Activated T-cell treated with anti-CD3 and anti-CD28 coated beads, Interleukin-2, amount 50 U/mL, for 24 hours (primary cell): ENCODE measurements around the gene DDX10.

ENCODE experiments used
- DNase-seq: peaks from one replicate; pipeline ENCODE4 v3.0.0-alpha.2; 2020
- H3K27ac Mint-ChIP-seq: 2 replicates; pipeline ENCODE4 v1.8.0; 2020; ENCODE audit warnings: mild to moderate bottlenecking, mixed read lengths
- H3K27me3 Mint-ChIP-seq: 2 replicates; pipeline ENCODE4 v1.8.0; 2020; ENCODE audit warnings: mixed read lengths
- H3K36me3 Mint-ChIP-seq: 2 replicates; pipeline ENCODE4 v1.8.0; 2020; ENCODE audit warnings: low read depth, mixed read lengths
- H3K4me1 Mint-ChIP-seq: 2 replicates; pipeline ENCODE4 v1.8.0; 2020; ENCODE audit warnings: low read depth, mixed read lengths
- H3K4me3 Mint-ChIP-seq: 2 replicates; pipeline ENCODE4 v1.8.0; 2020; ENCODE audit warnings: mild to moderate bottlenecking, moderate library complexity, mixed read lengths
- H3K9me3 Mint-ChIP-seq: 2 replicates; pipeline ENCODE4 v1.8.0; 2020; ENCODE audit warnings: mixed read lengths

Gene DDX10

GRCh38 chr11:108824545-108824944 lies 159.7 kb downstream of the DDX10 start:
- no peak for DNase-seq
- no peak overlapping the region for H3K27ac Mint-ChIP-seq

GRCh38 chr11:108825381-108825780 lies 160.5 kb downstream of the DDX10 start:
- H3K4me1 Mint-ChIP-seq = peaks cover 11% of the 10 kb centered on the region
- no peak for DNase-seq
- H3K27me3 Mint-ChIP-seq = no peaks in the 10 kb centered on the region
- no peak overlapping the region for H3K27ac Mint-ChIP-seq
- H3K9me3 Mint-ChIP-seq = peaks cover 9% of the 10 kb centered on the region
- no peak overlapping the region for H3K4me3 Mint-ChIP-seq
- H3K36me3 Mint-ChIP-seq = peaks cover 36% of the 10 kb centered on the region

More at GRCh38 chr11:108824545-108824944, 159.7 kb downstream of the DDX10 start:
- peaks cover 3% of the 10 kb centered on the region for H3K4me1 Mint-ChIP-seq
- no peak overlapping the region for H3K4me3 Mint-ChIP-seq
- no peaks in the 10 kb centered on the region for H3K27me3 Mint-ChIP-seq
- H3K9me3 Mint-ChIP-seq = peaks cover 4% of the 10 kb centered on the region
- H3K36me3 Mint-ChIP-seq = peaks cover 32% of the 10 kb centered on the region

DNA sequence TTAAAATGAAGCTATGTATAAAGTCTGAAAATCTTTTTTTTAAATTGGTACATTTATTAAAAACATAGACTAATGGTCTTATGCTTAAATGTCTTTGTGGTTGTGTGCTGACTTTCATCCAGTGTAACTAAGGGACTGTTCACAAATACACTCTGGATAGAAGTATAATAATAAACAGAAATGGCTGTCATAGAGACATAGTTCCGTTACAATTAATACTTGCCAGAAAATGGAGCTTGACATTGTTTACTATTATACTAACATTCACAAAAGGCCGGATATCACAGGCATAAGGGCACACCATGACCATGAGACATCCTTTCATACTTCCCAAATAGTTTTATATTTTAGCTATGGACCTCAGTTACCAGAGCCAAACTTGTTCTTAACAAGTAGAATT lies 161.3 kb downstream of the DDX10 start:
- H3K4me1 Mint-ChIP-seq = peaks cover 13% of the 10 kb centered on the region
- no peak for DNase-seq
- H3K27ac Mint-ChIP-seq = no peak overlapping the region
- H3K4me3 Mint-ChIP-seq = no peak overlapping the region
- H3K9me3 Mint-ChIP-seq = peaks cover 9% of the 10 kb centered on the region
- no peaks in the 10 kb centered on the region for H3K27me3 Mint-ChIP-seq
- peaks cover 36% of the 10 kb centered on the region for H3K36me3 Mint-ChIP-seq

GRCh38 chr11:108835624-108836023 lies 170.8 kb downstream of the DDX10 start:
- H3K27ac Mint-ChIP-seq = no peak overlapping the region
- H3K36me3 Mint-ChIP-seq = peaks cover 38% of the 10 kb centered on the region
- no peak for DNase-seq
- no peak overlapping the region for H3K4me3 Mint-ChIP-seq
- H3K4me1 Mint-ChIP-seq = peaks cover 6% of the 10 kb centered on the region
- H3K9me3 Mint-ChIP-seq = no peaks in the 10 kb centered on the region
- H3K27me3 Mint-ChIP-seq = no peaks in the 10 kb centered on the region

DNA sequence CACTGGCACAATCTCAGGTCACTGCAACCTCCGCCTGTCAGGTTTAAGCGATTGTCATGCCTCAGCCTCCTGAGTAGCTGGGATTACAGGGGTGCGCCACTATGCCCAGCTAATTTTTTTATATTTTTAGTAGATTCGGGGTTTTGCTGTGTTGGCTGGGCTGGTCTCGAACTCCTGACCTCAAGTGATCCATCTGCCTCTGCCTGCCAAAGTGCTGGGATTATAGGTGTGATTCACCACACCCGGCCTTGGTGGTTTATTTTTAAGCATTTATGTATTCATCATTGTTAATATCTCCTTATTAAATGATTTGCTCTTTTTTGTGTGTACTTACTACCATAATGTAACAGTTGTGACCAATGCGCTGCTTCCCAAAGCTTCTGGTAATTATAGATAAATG lies 171.7 kb downstream of the DDX10 start:
- Mint-ChIP-seq H3K9me3 (no peaks in the 10 kb centered on the region), H3K27me3 (no peaks in the 10 kb centered on the region), H3K4me1 (peaks cover 7% of the 10 kb centered on the region), H3K36me3 (peaks cover 47% of the 10 kb centered on the region), H3K4me3 (no peak overlapping the region), H3K27ac (no peak overlapping the region)
- DNase-seq = no peak

- Mint-ChIP-seq H3K27me3 (no peaks in the 10 kb centered on the region), H3K27ac (no peak overlapping the region), H3K9me3 (no peaks in the 10 kb centered on the region), H3K4me1 (peaks cover 7% of the 10 kb centered on the region), H3K36me3 (peaks cover 58% of the 10 kb centered on the region), H3K4me3 (no peak overlapping the region)
- DNase-seq = no peak
Observed at GRCh38 chr11:108838102-108838791, 173.4 kb downstream of the DDX10 start.

- H3K36me3 Mint-ChIP-seq = peaks cover 55% of the 10 kb centered on the region
- no peak for DNase-seq
- no peaks in the 10 kb centered on the region for H3K9me3 Mint-ChIP-seq
- H3K27me3 Mint-ChIP-seq = no peaks in the 10 kb centered on the region
- H3K27ac Mint-ChIP-seq = no peak overlapping the region
- H3K4me3 Mint-ChIP-seq = no peak overlapping the region
- peaks cover 7% of the 10 kb centered on the region for H3K4me1 Mint-ChIP-seq
Observed at GRCh38 chr11:108838792-108839105, 173.9 kb downstream of the DDX10 start.

- no peak for DNase-seq
- Mint-ChIP-seq H3K27me3 (no peaks in the 10 kb centered on the region), H3K36me3 (peaks cover 62% of the 10 kb centered on the region), H3K4me3 (no peak overlapping the region), H3K27ac (no peak overlapping the region), H3K4me1 (no peaks in the 10 kb centered on the region), H3K9me3 (no peaks in the 10 kb centered on the region)
Observed at GRCh38 chr11:108846009-108846408, 181.1 kb downstream of the DDX10 start.

GRCh38 chr11:108847298-108847990 lies 182.6 kb downstream of the DDX10 start:
- Mint-ChIP-seq H3K9me3 (no peaks in the 10 kb centered on the region), H3K27me3 (no peaks in the 10 kb centered on the region), H3K4me3 (no peak overlapping the region), H3K27ac (no peak overlapping the region), H3K4me1 (peaks cover 6% of the 10 kb centered on the region), H3K36me3 (peaks cover 61% of the 10 kb centered on the region)
- DNase-seq = no peak

GRCh38 chr11:108851781-108852180 lies 186.9 kb downstream of the DDX10 start:
- Mint-ChIP-seq H3K27me3 (no peaks in the 10 kb centered on the region), H3K27ac (no peak overlapping the region), H3K4me1 (peaks cover 33% of the 10 kb centered on the region), H3K4me3 (no peak overlapping the region), H3K9me3 (no peaks in the 10 kb centered on the region), H3K36me3 (peaks cover 60% of the 10 kb centered on the region)
- DNase-seq = no peak

DNA sequence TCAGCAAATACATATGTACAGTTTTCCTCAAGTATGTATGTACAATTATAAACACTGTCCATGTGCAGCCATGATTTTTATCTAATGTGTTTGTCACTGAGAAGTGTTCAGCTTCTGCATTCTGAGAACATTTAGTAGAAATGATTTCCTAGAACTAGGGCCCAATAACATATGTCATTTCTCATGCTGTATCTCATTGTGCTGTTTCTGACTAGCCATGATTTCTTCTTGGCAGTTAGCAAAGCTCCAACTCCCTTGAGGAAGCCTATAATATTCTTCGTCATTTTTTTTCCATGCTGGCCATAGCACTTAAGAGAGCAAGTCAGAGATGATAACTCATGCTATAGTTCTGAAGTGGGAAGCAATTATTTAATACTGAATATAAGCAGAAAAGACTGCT lies 187.8 kb downstream of the DDX10 start:
- Mint-ChIP-seq H3K36me3 (peaks cover 54% of the 10 kb centered on the region), H3K9me3 (no peaks in the 10 kb centered on the region), H3K4me3 (no peak overlapping the region), H3K4me1 (peaks cover 33% of the 10 kb centered on the region), H3K27me3 (no peaks in the 10 kb centered on the region), H3K27ac (no peak overlapping the region)
- no peak for DNase-seq

DNA sequence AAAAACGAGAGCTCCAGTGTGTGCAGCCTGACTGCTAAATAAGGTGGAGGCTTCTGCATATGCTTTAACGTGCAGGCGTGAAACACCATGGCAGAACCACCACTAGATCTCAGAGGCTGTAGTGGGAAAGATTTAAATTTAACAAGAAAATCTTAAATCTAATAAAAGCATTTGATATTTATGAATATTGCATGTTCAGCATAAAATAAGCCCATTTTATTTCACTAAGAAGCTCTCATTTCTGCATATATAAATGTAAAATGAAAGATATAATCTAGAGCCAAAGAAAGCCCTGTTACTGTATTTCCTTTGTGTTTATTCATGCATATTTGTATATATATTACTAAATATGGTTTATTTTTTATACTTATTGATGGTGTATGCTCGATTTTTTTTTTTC lies 188.3 kb downstream of the DDX10 start:
- no peak for DNase-seq
- H3K9me3 Mint-ChIP-seq = no peaks in the 10 kb centered on the region
- H3K27me3 Mint-ChIP-seq = no peaks in the 10 kb centered on the region
- peaks cover 57% of the 10 kb centered on the region for H3K36me3 Mint-ChIP-seq
- no peak overlapping the region for H3K27ac Mint-ChIP-seq
- H3K4me3 Mint-ChIP-seq = no peak overlapping the region
- H3K4me1 Mint-ChIP-seq = peaks cover 33% of the 10 kb centered on the region

- H3K4me1 Mint-ChIP-seq = peaks cover 33% of the 10 kb centered on the region
- no peaks in the 10 kb centered on the region for H3K9me3 Mint-ChIP-seq
- peak overlapping the region; percentile 68 for H3K4me3 Mint-ChIP-seq
- H3K27ac Mint-ChIP-seq = peak overlapping the region; percentile 87
- no peaks in the 10 kb centered on the region for H3K27me3 Mint-ChIP-seq
- peaks cover 55% of the 10 kb centered on the region for H3K36me3 Mint-ChIP-seq
- no peak for DNase-seq
Observed at GRCh38 chr11:108853864-108854263, 189.0 kb downstream of the DDX10 start.

GRCh38 chr11:108854346-108854745 lies 189.5 kb downstream of the DDX10 start:
- Mint-ChIP-seq H3K27ac (peak overlapping the region; percentile 87), H3K27me3 (no peaks in the 10 kb centered on the region), H3K36me3 (peaks cover 56% of the 10 kb centered on the region), H3K9me3 (no peaks in the 10 kb centered on the region), H3K4me3 (peak overlapping the region; percentile 68), H3K4me1 (peaks cover 35% of the 10 kb centered on the region)
- no peak for DNase-seq

DNA sequence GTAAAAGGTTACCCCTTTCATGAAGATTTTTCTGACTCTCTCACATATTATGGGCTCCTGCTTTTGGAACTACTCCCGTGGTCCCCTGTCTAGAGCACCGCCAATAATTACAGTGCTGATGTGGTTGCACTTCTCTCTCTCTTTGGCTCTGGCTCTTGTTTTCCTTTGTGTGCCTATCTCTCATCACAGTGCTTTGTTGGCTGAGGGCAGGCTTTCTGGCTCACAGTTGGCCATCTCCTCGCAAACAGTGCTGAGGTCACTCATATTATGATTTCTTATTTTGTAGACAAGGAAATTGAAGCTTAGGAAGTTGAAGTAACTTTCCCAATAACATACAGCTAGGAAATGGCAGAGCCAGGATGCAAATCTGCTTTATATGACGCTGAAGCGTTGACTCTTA lies 192.5 kb downstream of the DDX10 start:
- H3K27ac Mint-ChIP-seq = no peak overlapping the region
- DNase-seq = no peak
- no peaks in the 10 kb centered on the region for H3K9me3 Mint-ChIP-seq
- peaks cover 32% of the 10 kb centered on the region for H3K4me1 Mint-ChIP-seq
- H3K4me3 Mint-ChIP-seq = no peak overlapping the region
- peaks cover 52% of the 10 kb centered on the region for H3K36me3 Mint-ChIP-seq
- H3K27me3 Mint-ChIP-seq = no peaks in the 10 kb centered on the region
